SK-N-SH (cell line): Measurements from ENCODE around the gene SLC13A3. TPM values are rescaled to one million over a fixed set of nuclear protein-coding genes. Genes with fewer than 3 reads are reported as not detected.

Source experiments
- CTCF ChIA-PET: fragments of 300-600, 350-600 bp; formaldehyde crosslinking; extraction: SDS; loops from one replicate; lab custom pipeline; 2021; lab: Yijun Ruan, JAX
- POLR2A ChIA-PET: fragments of 350-600 bp; sonication (Branson Sonifier 250); formaldehyde crosslinking; extraction: SDS; loops from one replicate; lab custom pipeline; 2020; ENCODE audit warnings: antibody characterized with exemption, inconsistent platforms; lab: Yijun Ruan, JAX
- DNase-seq: peaks from one replicate; pipeline ENCODE4 v3.0.0; 2012
- H2AFZ ChIP-seq: fragments of 200-600 bp; sonication (generic); 2 replicates; pipeline ENCODE4 v1.8.1; 2016; ENCODE audit warnings: antibody characterized with exemption, mild to moderate bottlenecking, low read depth
- H3F3A ChIP-seq: fragments of 200-600 bp; sonication (generic); replicated peaks from 2 replicates; pipeline ENCODE3; 2016; ENCODE audit warnings: antibody characterized with exemption, mild to moderate bottlenecking; ENCODE audit not compliant: insufficient read depth
- H3K27ac ChIP-seq, 2 experiments: fragments of 200-500 bp in 1 of 2; fragments of 200-600 bp in 1 of 2; sonication (Bioruptor generic) in 1 of 2; sonication (generic), shearing (Covaris generic) in 1 of 2; 2 replicates each; pipeline versions ENCODE4 v1.5.1 to v1.6.1; 2014 to 2016; ENCODE audit warnings: low read depth in 2 of 2, inconsistent platforms in 1 of 2, low read length in 1 of 2, mild to moderate bottlenecking in 1 of 2, mixed read lengths in 1 of 2
- H3K27me3 ChIP-seq: fragments of 200-600 bp; sonication (generic), shearing (Covaris generic); 2 replicates; pipeline ENCODE4 v1.6.1; 2016; ENCODE audit warnings: mixed run types; ENCODE audit not compliant: insufficient read depth
- H3K36me3 ChIP-seq, 2 experiments: fragments of 200-500 bp in 1 of 2; fragments of 200-600 bp in 1 of 2; sonication (Bioruptor generic) in 1 of 2; sonication (generic) in 1 of 2; replicated peaks in 1 of 2; 2 replicates each; pipeline versions ENCODE3 to v1.5.1; 2014 to 2016; ENCODE audit warnings: low read length in 1 of 2, mild to moderate bottlenecking in 1 of 2; ENCODE audit not compliant: insufficient read depth in 2 of 2, control insufficient read depth in 1 of 2
- H3K4me1 ChIP-seq, 2 experiments: fragments of 200-500 bp in 1 of 2; fragments of 200-600 bp in 1 of 2; sonication (Bioruptor generic) in 1 of 2; sonication (generic), shearing (Covaris generic) in 1 of 2; 2 replicates each; pipeline versions ENCODE4 v1.5.1 to v1.6.1; 2014 to 2016; ENCODE audit warnings: low read depth in 1 of 2, low read length in 1 of 2, mixed run types in 1 of 2; ENCODE audit not compliant: insufficient read depth in 2 of 2, control insufficient read depth in 1 of 2
- H3K4me2 ChIP-seq: fragments of 200-600 bp; sonication (generic), shearing (Covaris generic); 2 replicates; pipeline ENCODE4 v1.6.1; 2017; ENCODE audit warnings: mixed run types
- H3K4me3 ChIP-seq, 2 experiments: fragments of 200-500 bp in 1 of 2; fragments of 200-600 bp in 1 of 2; sonication (Bioruptor generic) in 1 of 2; sonication (generic), shearing (Covaris generic) in 1 of 2; 2 replicates each; pipeline versions ENCODE4 v1.5.1 to v1.8.1; 2014 to 2016; ENCODE audit warnings: low read depth in 2 of 2, inconsistent platforms in 1 of 2, low read length in 1 of 2, mild to moderate bottlenecking in 1 of 2, mixed read lengths in 1 of 2, moderate library complexity in 1 of 2
- H3K79me2 ChIP-seq: fragments of 200-600 bp; sonication (generic); 2 replicates; pipeline ENCODE4 v1.8.1; 2017; ENCODE audit warnings: mild to moderate bottlenecking; ENCODE audit not compliant: insufficient read depth
- H3K9ac ChIP-seq: fragments of 200-600 bp; sonication (generic); 2 replicates; pipeline ENCODE4 v1.6.1; 2017; ENCODE audit warnings: mixed run types
- H3K9me2 ChIP-seq: fragments of 200-600 bp; sonication (generic); 2 replicates; pipeline ENCODE4 v1.6.1; 2017; ENCODE audit warnings: mixed run types
- H3K9me3 ChIP-seq: fragments of 200-600 bp; sonication (generic); 2 replicates; pipeline ENCODE4 v1.6.1; 2017; ENCODE audit warnings: mixed run types, mild to moderate bottlenecking, moderate library complexity
- H4K20me1 ChIP-seq: fragments of 200-600 bp; sonication (generic); 2 replicates; pipeline ENCODE4 v1.6.1; 2017; ENCODE audit warnings: mild to moderate bottlenecking, mixed run types; ENCODE audit not compliant: insufficient read depth
- CTCF ChIP-seq: fragments of 200-600 bp; sonication (generic); IDR thresholded peaks from 2 replicates; pipeline ENCODE4 v1.6.1; 2017; ENCODE audit warnings: antibody characterized with exemption, mild to moderate bottlenecking, moderate library complexity
- EZH2phosphoT487 ChIP-seq: fragments of 200-600 bp; sonication (generic); IDR thresholded peaks from 2 replicates; pipeline ENCODE4 v1.6.1; 2017; ENCODE audit warnings: low read depth, mixed run types, mild to moderate bottlenecking, antibody characterized with exemption, moderate library complexity, borderline replicate concordance
- FOXJ3 ChIP-seq: sonication (generic); formaldehyde crosslinking; IDR thresholded peaks from 2 replicates; pipeline ENCODE4 v1.5.1; 2020; ENCODE audit warnings: mild to moderate bottlenecking, missing genetic modification reagents
- FOXM1 ChIP-seq: IDR thresholded peaks from 2 replicates; pipeline ENCODE4 v1.4.0; 2012; ENCODE audit warnings: low read depth, mild to moderate bottlenecking
- GABPA ChIP-seq: IDR thresholded peaks from 2 replicates; pipeline ENCODE4 v1.4.0; 2012; ENCODE audit warnings: low read depth, mild to moderate bottlenecking
- GATA2 ChIP-seq: sonication (generic); formaldehyde crosslinking; IDR thresholded peaks from 2 replicates; pipeline ENCODE4 v1.5.0; 2020; ENCODE audit warnings: mild to moderate bottlenecking, missing genetic modification reagents
- IRF3 ChIP-seq: fragments of 150-350 bp; IDR thresholded peaks from 2 replicates; pipeline ENCODE4 v1.6.1; 2016; ENCODE audit warnings: mild to moderate bottlenecking, low read depth, low read length
- MAX ChIP-seq: IDR thresholded peaks from 2 replicates; pipeline ENCODE4 v1.4.0; 2012; ENCODE audit warnings: low read depth
- MEF2A ChIP-seq: IDR thresholded peaks from 2 replicates; pipeline ENCODE4 v1.4.0; 2012; ENCODE audit warnings: low read depth, borderline replicate concordance
- NRF1 ChIP-seq: IDR thresholded peaks from 2 replicates; pipeline ENCODE4 v1.6.1; 2012; ENCODE audit warnings: low read depth, mild to moderate bottlenecking, low read length
- PBX3 ChIP-seq: IDR thresholded peaks from 2 replicates; pipeline ENCODE4; 2012
- POLR2AphosphoS5 ChIP-seq: IDR thresholded peaks from 2 replicates; pipeline ENCODE4 v1.6.1; 2012; ENCODE audit warnings: low read depth, low read length
- RCOR1 ChIP-seq: fragments of 150-350 bp; IDR thresholded peaks from 2 replicates; pipeline ENCODE4 v1.6.1; 2017; ENCODE audit warnings: antibody characterized with exemption, low read length
- RFX5 ChIP-seq: IDR thresholded peaks from 2 replicates; pipeline ENCODE4 v1.6.1; 2012; ENCODE audit warnings: mild to moderate bottlenecking, improper control_type of control experiment, low read length
- RXRA ChIP-seq: IDR thresholded peaks from 2 replicates; pipeline ENCODE4 v1.4.0; 2012; ENCODE audit warnings: low read depth, mild to moderate bottlenecking, borderline replicate concordance
- SIN3A ChIP-seq: IDR thresholded peaks from 2 replicates; pipeline ENCODE4 v1.6.1; 2012; ENCODE audit warnings: low read depth, mild to moderate bottlenecking, low read length, moderate library complexity, borderline replicate concordance
- TCF12 ChIP-seq: IDR thresholded peaks from 2 replicates; pipeline ENCODE4 v1.4.0; 2012
- TEAD4 ChIP-seq: IDR thresholded peaks from 2 replicates; pipeline ENCODE4 v1.4.0; 2012; ENCODE audit warnings: mild to moderate bottlenecking, borderline replicate concordance; ENCODE audit not compliant: insufficient read depth
- USF1 ChIP-seq: IDR thresholded peaks from 2 replicates; pipeline ENCODE4 v1.4.0; 2012; ENCODE audit warnings: low read depth, borderline replicate concordance
- ZBTB33 ChIP-seq: IDR thresholded peaks from 2 replicates; pipeline ENCODE4 v1.4.0; 2012; ENCODE audit warnings: low read depth, borderline replicate concordance
- WGBS: methylation state at CpG from one replicate; pipeline ENCODE4 v1.1.6; 2017; ENCODE audit warnings: low lambda C conversion rate; 5-methylcytosine and 5-hydroxymethylcytosine counted together
- polyA plus RNA-seq, 3 experiments: library from polyadenylated mRNA; depleted of rRNA; stranded (reverse); fragments of >200 nt; gene quantifications; 2 replicates each; pipeline ENCODE4 v1.2.3, GENCODE V29; 2012

Gene SLC13A3
- polyA plus RNA-seq, 1 of the 3 experiments (the other 2 are of a cell fraction): 0.10 TPM

GRCh38 chr20:46663531-46663930 is 12.3 kb upstream of the SLC13A3 start:
- POLR2A ChIA-PET: no interaction called here
- Histone ChIP-seq H3K9me2 (no peaks in the 10 kb centered on the region), H3K4me3 (no peak overlapping the region), H3F3A (no peaks in the 10 kb centered on the region), H3K36me3 (no peaks in the 10 kb centered on the region), H3K27me3 (no peaks in the 10 kb centered on the region), H3K27ac (no peak overlapping the region), H4K20me1 (no peaks in the 10 kb centered on the region), H3K9me3 (no peaks in the 10 kb centered on the region), H3K4me1 (no peaks in the 10 kb centered on the region), H3K9ac (no peak overlapping the region), H3K4me2 (no peak overlapping the region), H2AFZ (no peak overlapping the region), H3K79me2 (no peaks in the 10 kb centered on the region)
- TF ChIP-seq GABPA (no peak), FOXJ3 (CRISPR knock-in tag) (no peak), CTCF (no peak), RCOR1 (no peak), MAX (no peak), RFX5 (no peak), RXRA (no peak), GATA2 (CRISPR knock-in tag) (no peak), PBX3 (no peak)
- no peak for DNase-seq
- 69% methylated on average over 3 of the region's 3 CpGs for WGBS
- CTCF ChIA-PET: interaction anchor here (1.2 to 1.4 kb wide), 2 partner anchors 23 to 30 kb away, joined by 3 to 4 read pairs; no protein-coding TSS in a partner anchor

- ChIA-PET CTCF (interaction anchor here (0.9 kb wide), 1 partner anchor 21 kb away, joined by 5 read pairs; no protein-coding TSS in a partner anchor), POLR2A (no interaction called here)
- TF ChIP-seq IRF3 (no peak), GABPA (no peak), SIN3A (no peak), TCF12 (no peak), USF1 (no peak), NRF1 (no peak), MEF2A (no peak), TEAD4 (no peak), ZBTB33 (no peak), FOXM1 (no peak), EZH2phosphoT487 (no peak), POLR2AphosphoS5 (no peak), PBX3 (no peak)
- Histone ChIP-seq H3K9me3 (no peaks in the 10 kb centered on the region), H2AFZ (no peak overlapping the region), H3K9me2 (no peaks in the 10 kb centered on the region), H3K79me2 (no peaks in the 10 kb centered on the region), H3K4me3 (no peak overlapping the region), H3K27me3 (no peaks in the 10 kb centered on the region), H4K20me1 (no peaks in the 10 kb centered on the region), H3K9ac (no peak overlapping the region), H3F3A (no peaks in the 10 kb centered on the region), H3K4me2 (no peak overlapping the region), H3K4me1 (no peaks in the 10 kb centered on the region), H3K27ac (no peak overlapping the region), H3K36me3 (no peaks in the 10 kb centered on the region)
- WGBS: 81% methylated on average over 1 of the region's 1 CpG
- no peak for DNase-seq
Measured at GRCh38 chr20:46661659-46662058, 10.4 kb upstream of the SLC13A3 start.
